HG03378 (cell line): ENCODE data around the gene IGSF10.

Source experiments
- ATAC-seq: cut with Tn5 transposase; IDR thresholded peaks from one replicate; pipeline ENCODE4 v1.9.1; 2021; ENCODE audit warnings: mild to moderate bottlenecking, moderate library complexity; ENCODE audit not compliant: unreplicated experiment

IGSF10 gene

GRCh38 chr3:151423091-151423490, 37.8 kb downstream of the IGSF10 start:
- ATAC-seq: no peak

- ATAC-seq: no peak
Observed at GRCh38 chr3:151421938-151422337, 38.9 kb downstream of the IGSF10 start.

GRCh38 chr3:151419806-151420205, 41.1 kb downstream of the IGSF10 start:
- no peak for ATAC-seq

- no peak for ATAC-seq
Observed at GRCh38 chr3:151415289-151415688, 45.6 kb downstream of the IGSF10 start.

GRCh38 chr3:151412989-151413388, 47.9 kb downstream of the IGSF10 start:
- ATAC-seq: no peak
